Esophagus muscularis mucosa (tissue), 4 donors: Measurements from ENCODE around the gene AMOT. TPM values are rescaled to one million over a fixed set of nuclear protein-coding genes. Genes with fewer than 3 reads are reported as not detected.

Experiments used
- DNase-seq: peaks from one replicate; pipeline ENCODE4 v3.0.0-alpha.2; 2017; ENCODE audit errors: extremely low spot score
- H3K27ac ChIP-seq, 4 donors: fragments of 200-600 bp; sonication (generic); replicated peaks in 1 of 4; 1 replicate in 3 of 4; 2 replicates in 1 of 4; pipeline ENCODE4 v1.5.1; 2016 to 2019; ENCODE audit warnings: mild to moderate bottlenecking in 1 of 4
- H3K27me3 ChIP-seq, 4 donors: fragments of 200-600 bp; sonication (generic); one replicate each; pipeline versions ENCODE4 v1.5.1 to v1.6.0; 2016 to 2019
- H3K36me3 ChIP-seq, 4 donors: fragments of 200-600 bp; sonication (generic); one replicate each; pipeline ENCODE4 v1.5.1; 2016 to 2019
- H3K4me1 ChIP-seq, 4 donors: fragments of 200-600 bp; sonication (generic); one replicate each; pipeline ENCODE4 v1.5.1; 2016 to 2019
- H3K4me3 ChIP-seq, 4 donors: fragments of 200-600 bp; sonication (generic); 1 replicate in 2 of 4; 2 replicates in 2 of 4; pipeline ENCODE4 v1.5.1; 2016 to 2019; ENCODE audit warnings: mild to moderate bottlenecking in 4 of 4, moderate library complexity in 1 of 4
- H3K9me3 ChIP-seq, 4 donors: fragments of 200-600 bp; sonication (generic); 1 replicate in 3 of 4; 2 replicates in 1 of 4; pipeline ENCODE4 v1.5.1; 2016 to 2019
- CTCF ChIP-seq, 3 experiments: fragments of 200-600 bp in 2 of 3; fragments of 450-650 bp in 1 of 3; sonication (generic) in 2 of 3; IDR thresholded peaks; one replicate each; pipeline ENCODE4 v1.5.1; 2017 to 2019; ENCODE audit warnings: antibody characterized with exemption in 3 of 3, mild to moderate bottlenecking in 2 of 3, moderate library complexity in 1 of 3
- EP300 ChIP-seq: sonication (generic); formaldehyde crosslinking; IDR thresholded peaks from one replicate; pipeline ENCODE4 v1.6.1; 2017; ENCODE audit warnings: antibody characterized with exemption
- POLR2A ChIP-seq: fragments of 450-650 bp; IDR thresholded peaks from one replicate; pipeline ENCODE4 v1.6.1; 2017; ENCODE audit warnings: antibody characterized with exemption, moderate library complexity, mild to moderate bottlenecking, low read depth
- POLR2AphosphoS5 ChIP-seq, 2 donors: sonication (generic); formaldehyde crosslinking; IDR thresholded peaks; one replicate each; pipeline ENCODE4 v1.6.1; 2017; ENCODE audit warnings: antibody characterized with exemption in 2 of 2
- WGBS: methylation state at CpG from one replicate; pipeline ENCODE4 v1.1.5; 2018; 5-methylcytosine and 5-hydroxymethylcytosine counted together
- intact Hi-C: fragments of 100-400 bp; cut with DNase I; formaldehyde crosslinking; loops from one replicate; pipeline ENCODE4 v1.15.1; 2023
- total RNA-seq, 4 donors: library from RNA; depleted of rRNA; stranded (reverse); fragments of >200 nt; gene quantifications; one replicate each; pipeline versions ENCODE4 v1.1.0 to v1.2.1, GENCODE V29; 2016

Gene AMOT
- total RNA-seq, 4 donors from 2014 or later = 4.5 to 11.1 (median 9.2) TPM

- H3K9me3 ChIP-seq = no peaks in the 10 kb centered on the region
- peaks cover 0 to 6% (median 0%) of the 10 kb centered on the region in 4 donors for H3K27me3 ChIP-seq
- H3K4me1 ChIP-seq = no peaks in the 10 kb centered on the region
- TF ChIP-seq POLR2AphosphoS5 (IDR thresholded peaks at IDR 0.05) = no peak
- no peak for TF ChIP-seq EP300
- TF ChIP-seq CTCF (IDR thresholded peaks at IDR 0.05) = no peak
- no peak for TF ChIP-seq POLR2A
- no peak for DNase-seq
- H3K36me3 ChIP-seq = peaks cover 0 to 16% (median 0%) of the 10 kb centered on the region in 4 donors
- H3K27ac ChIP-seq = no peak overlapping the region
- intact Hi-C loops = no loop called here
- H3K4me3 ChIP-seq = no peak overlapping the region
- WGBS = 88% methylated on average over 4 of the region's 4 CpGs
Observed at GRCh38 chrX:112812741-112813140, 27.9 kb downstream of the AMOT start.

GRCh38 chrX:112808651-112809195, 31.9 kb downstream of the AMOT start:
- Histone ChIP-seq H3K4me1 (no peaks in the 10 kb centered on the region), H3K9me3 (no peaks in the 10 kb centered on the region), H3K27me3 (peaks cover 0 to 6% (median 0%) of the 10 kb centered on the region in 4 donors), H3K36me3 (peaks cover 0 to 12% (median 0%) of the 10 kb centered on the region in 4 donors), H3K27ac (no peak overlapping the region), H3K4me3 (no peak overlapping the region)
- intact Hi-C loops = no loop called here
- no peak for DNase-seq
- 72% methylated on average over 3 of the region's 3 CpGs for WGBS
- TF ChIP-seq POLR2AphosphoS5 (IDR thresholded peaks at IDR 0.05) (no peak), CTCF (IDR thresholded peaks at IDR 0.05) (no peak)

- TF ChIP-seq CTCF (IDR thresholded peaks at IDR 0.05) (no peak), EP300 (no peak), POLR2A (no peak), POLR2AphosphoS5 (IDR thresholded peaks at IDR 0.05) (no peak)
- Histone ChIP-seq H3K27ac (no peak overlapping the region), H3K4me3 (no peak overlapping the region), H3K36me3 (peaks cover 0 to 12% (median 0%) of the 10 kb centered on the region in 4 donors), H3K4me1 (no peaks in the 10 kb centered on the region), H3K27me3 (peaks cover 0 to 6% (median 0%) of the 10 kb centered on the region in 4 donors), H3K9me3 (no peaks in the 10 kb centered on the region)
- no peak for DNase-seq
- 54% methylated on average over 4 of the region's 4 CpGs for WGBS
- intact Hi-C loops = no loop called here
Observed at GRCh38 chrX:112808007-112808406, 32.6 kb downstream of the AMOT start.

GRCh38 chrX:112803060-112803459, 37.6 kb downstream of the AMOT start:
- Histone ChIP-seq H3K9me3 (peaks cover 0 to 9% (median 0%) of the 10 kb centered on the region in 4 donors), H3K4me1 (no peaks in the 10 kb centered on the region), H3K36me3 (peaks cover 0 to 4% (median 0%) of the 10 kb centered on the region in 4 donors), H3K27me3 (no peaks in the 10 kb centered on the region), H3K4me3 (no peak overlapping the region), H3K27ac (no peak overlapping the region)
- 81% methylated on average over 3 of the region's 3 CpGs for WGBS
- TF ChIP-seq POLR2AphosphoS5 (IDR thresholded peaks at IDR 0.05) (no peak), CTCF (IDR thresholded peaks at IDR 0.05) (no peak), EP300 (no peak), POLR2A (no peak)
- intact Hi-C loops = no loop called here
- no peak for DNase-seq

- Histone ChIP-seq H3K4me1 (no peaks in the 10 kb centered on the region), H3K27ac (no peak overlapping the region), H3K9me3 (peaks cover 0 to 11% (median 0%) of the 10 kb centered on the region in 4 donors), H3K4me3 (no peak overlapping the region), H3K27me3 (no peaks in the 10 kb centered on the region), H3K36me3 (peaks cover 0 to 4% (median 0%) of the 10 kb centered on the region in 4 donors)
- no peak for TF ChIP-seq POLR2A
- TF ChIP-seq POLR2AphosphoS5 (IDR thresholded peaks at IDR 0.05) = no peak
- no peak for TF ChIP-seq EP300
- no peak for TF ChIP-seq CTCF (IDR thresholded peaks at IDR 0.05)
- 67% methylated on average over 1 of the region's 1 CpG for WGBS
- intact Hi-C loops = no loop called here
- no peak for DNase-seq
Observed at GRCh38 chrX:112802541-112802940, 38.1 kb downstream of the AMOT start.
